Activated gamma-delta T cell (primary cell): Measurements from ENCODE around the gene IQCH.
"Not testable (repeated sequence)": the region's sequence is repeated elsewhere in the genome, so short reads cannot be mapped to it uniquely, and the experiment has no call there.

ENCODE experiments used
- DNase-seq: peaks from one replicate; lab custom pipeline; 2025; lab: John Stamatoyannopoulos, UW

IQCH gene

GRCh38 chr15:67448372-67448771, 193.8 kb downstream of the IQCH start:
- DNase-seq, result not testable (repeated sequence)

GRCh38 chr15:67453703-67454102, 199.1 kb downstream of the IQCH start:
- not testable (repeated sequence) for DNase-seq

DNA sequence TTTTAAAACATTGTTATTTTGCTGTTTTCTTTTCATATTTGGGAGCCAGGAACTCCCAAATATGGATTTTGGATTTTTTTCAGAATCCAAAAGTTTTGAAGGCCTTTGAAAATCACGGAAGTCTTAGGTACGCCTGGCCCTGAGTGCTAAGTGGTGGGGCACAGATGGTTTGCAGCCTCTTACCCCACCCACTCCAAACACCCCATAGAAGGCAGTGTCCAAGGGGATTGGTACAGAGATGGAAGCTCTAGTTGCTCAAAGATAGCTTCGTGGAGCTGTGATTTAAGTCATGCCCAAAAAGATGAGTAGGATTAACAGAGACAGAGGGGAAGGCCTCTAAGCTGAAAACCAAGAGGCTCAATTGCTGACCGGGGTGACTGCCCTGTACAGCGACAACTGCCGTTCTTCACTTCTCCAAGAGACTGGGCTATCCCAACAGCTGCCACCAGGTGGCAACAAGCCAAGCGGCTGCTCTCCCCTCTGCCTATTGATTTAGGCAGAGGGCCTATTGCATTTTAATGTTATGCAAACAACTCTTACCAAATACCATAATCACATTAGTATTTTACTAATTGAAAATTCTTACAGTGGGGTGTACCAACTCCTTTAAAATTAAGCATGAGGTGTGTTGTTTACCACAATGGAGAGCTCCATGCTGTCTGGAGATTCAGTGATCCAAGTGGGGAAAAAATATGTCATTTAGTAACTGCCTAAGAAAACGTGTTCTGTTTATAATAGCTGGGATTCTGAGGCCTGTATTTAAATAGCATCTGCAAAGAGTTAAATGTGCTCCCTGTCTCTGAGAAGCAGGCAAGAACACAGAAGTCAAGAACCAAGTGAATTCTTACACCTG, 202.3 kb downstream of the IQCH start:
- no peak for DNase-seq

DNA sequence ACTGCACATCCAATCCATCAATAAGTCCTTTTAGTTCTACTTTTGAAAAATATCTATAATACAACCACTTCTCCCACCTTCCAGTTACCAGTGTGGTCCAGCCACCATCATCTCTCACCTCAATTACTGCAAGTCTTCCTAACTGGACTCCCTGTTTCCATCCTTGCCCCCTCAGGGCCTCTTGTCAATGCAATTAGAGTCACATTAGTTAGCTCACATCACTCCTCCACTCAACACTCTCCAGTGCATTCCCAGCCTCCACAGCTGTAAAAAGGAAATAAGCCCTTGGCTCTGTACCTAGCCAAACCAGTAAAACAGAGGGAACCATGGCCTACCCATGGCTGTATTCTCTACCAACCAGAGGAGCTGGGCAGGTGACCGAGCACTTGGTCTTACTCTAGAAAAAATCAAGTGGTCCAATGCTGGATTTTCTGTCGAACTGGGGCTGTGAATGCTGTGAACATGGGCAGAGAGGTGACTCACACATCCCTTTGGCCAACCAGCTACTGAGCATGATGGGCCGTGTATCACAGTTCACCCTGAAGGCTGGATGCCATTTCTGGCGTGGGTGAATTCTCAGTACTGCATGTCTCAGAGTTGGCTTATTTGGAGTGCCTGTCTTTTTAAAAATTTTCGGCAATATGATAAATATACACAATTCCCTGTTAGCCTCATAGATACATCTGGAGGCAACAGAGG, 203.9 kb downstream of the IQCH start:
- DNase-seq, result no peak

DNA sequence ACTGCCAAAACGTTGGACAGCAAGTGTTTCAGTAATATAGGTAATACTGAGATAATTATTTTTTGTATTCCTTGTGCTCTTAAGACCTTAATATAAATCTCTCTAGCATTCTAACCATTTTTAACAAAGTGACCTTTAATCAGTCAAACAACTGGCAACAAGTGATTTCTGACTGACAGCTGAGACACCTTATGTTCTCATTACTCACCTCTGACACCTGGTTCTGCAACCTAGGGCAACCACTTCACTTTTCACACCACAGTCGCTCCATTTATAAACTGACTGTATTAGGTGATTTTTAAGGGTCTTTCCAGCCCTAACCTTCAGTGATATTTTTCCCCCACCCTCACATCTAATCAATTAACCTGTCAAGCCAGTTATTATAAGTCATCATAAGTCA, 205.9 kb downstream of the IQCH start:
- DNase-seq, result no peak

DNA sequence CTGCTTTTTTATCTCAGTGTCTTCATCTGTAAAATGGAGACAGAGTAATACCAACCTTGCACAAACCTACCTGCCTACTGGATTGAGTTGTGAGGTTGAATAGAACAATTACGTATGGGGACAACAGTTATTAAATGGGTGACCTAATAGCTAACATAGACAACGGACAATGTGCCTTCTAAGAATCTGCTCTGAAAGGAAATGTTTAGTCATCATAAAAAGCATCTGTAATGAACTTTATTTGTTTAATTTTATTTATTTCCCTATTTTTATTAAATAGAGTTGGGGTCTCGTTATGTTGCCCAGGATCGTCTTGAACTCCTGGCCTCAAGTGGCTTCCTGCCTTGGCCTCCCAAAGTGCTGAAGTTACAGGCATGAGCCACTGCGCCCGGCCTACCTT, 207.1 kb downstream of the IQCH start:
- DNase-seq, result no peak

DNA sequence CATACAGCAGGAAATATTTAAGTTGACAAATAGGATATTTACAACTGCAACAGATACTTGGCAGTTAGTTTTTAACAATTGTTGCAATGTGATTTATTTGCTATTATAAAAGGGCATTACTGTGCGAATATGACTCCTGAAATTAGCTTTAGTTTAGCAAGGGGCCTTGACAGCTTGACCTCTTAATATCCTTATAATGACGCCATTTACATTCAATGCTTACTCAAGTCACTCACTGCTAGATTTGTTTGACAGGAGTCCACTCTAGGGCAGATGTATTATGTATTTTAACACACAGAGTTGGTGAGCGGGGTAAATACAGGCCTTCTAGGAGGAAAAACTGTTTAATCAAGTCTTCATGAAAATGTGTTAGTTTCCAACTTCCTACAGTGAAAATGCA, 208.3 kb downstream of the IQCH start:
- no peak for DNase-seq

GRCh38 chr15:67463488-67463887, 208.9 kb downstream of the IQCH start:
- no peak for DNase-seq

DNA sequence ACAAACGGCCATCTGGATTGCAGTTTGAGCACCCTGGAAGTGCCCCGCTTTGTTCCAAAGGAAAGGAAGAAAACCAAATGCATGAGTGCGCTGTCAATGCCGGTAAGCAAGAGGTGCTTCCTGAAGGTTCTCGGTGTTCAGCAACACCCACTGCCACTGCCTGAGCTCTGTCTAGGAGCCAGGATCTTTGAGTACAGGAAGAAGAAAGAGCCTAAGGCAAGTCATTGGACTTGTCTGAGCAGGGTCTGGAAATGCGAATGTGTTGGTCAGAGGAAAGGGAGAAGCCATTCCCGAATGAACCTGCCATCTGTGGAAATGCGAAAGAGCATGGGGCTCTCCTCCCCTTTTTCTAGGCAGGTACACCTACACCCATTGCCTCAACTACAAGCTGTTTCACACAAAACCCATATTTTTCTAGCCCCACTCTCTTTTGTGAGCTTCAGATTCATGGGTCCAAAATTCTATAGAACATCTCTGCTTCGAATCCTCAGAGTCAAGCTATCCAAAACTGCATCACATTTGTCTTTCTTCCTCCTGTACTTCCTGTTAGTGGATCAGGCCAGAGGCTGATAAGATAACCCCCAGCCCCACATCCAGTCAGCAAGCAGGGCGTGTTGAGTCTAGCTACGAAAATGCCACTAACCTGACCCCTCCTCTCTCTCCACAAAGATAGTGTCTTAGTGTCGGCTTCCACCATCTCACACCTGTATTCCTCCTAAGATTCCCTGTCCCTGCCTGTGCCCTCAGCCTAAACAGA, 210.8 kb downstream of the IQCH start:
- DNase-seq, result no peak

DNA sequence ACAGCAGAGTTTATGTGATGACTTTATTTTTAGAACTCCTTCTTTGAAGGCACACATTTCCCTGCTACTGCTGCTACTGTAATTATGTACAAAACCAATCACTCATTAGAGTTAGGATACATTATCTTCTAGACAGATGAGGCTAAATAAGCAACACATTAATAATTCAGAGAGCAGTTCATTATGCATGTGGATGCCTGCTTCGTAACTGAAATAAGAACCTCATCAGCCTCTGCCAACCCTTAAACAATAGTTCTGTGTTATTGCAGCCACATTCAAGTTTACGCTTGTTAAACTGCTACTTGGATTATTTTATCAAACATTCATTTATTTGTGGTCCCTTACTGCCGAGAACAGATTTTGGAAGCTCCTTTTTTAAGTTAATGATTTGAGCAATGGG, 213.8 kb downstream of the IQCH start:
- no peak for DNase-seq

- DNase-seq, result no peak
Observed at GRCh38 chr15:67469680-67470079, 215.1 kb downstream of the IQCH start.

DNA sequence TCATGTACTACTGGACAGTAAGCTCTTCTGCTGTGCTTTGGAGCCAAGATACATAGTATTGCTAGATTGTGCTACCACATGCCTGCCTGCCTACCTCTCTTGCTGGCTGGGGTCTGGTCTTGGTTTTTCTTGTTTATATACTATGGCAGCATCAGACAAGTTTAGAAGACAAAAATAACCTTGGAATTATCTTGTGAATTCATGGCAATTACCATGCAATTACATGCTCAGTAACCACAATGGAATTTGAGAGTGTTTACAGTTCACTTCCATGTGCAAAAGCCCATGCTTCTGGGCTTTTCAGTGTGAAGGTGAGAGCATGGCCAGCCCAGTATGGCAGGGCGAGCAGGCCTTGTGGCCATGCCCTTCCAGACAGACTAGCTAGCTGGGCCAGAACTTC, 218.4 kb downstream of the IQCH start:
- DNase-seq, result no peak

- DNase-seq, result no peak
Observed at GRCh38 chr15:67474405-67475110, 220.0 kb downstream of the IQCH start.

DNA sequence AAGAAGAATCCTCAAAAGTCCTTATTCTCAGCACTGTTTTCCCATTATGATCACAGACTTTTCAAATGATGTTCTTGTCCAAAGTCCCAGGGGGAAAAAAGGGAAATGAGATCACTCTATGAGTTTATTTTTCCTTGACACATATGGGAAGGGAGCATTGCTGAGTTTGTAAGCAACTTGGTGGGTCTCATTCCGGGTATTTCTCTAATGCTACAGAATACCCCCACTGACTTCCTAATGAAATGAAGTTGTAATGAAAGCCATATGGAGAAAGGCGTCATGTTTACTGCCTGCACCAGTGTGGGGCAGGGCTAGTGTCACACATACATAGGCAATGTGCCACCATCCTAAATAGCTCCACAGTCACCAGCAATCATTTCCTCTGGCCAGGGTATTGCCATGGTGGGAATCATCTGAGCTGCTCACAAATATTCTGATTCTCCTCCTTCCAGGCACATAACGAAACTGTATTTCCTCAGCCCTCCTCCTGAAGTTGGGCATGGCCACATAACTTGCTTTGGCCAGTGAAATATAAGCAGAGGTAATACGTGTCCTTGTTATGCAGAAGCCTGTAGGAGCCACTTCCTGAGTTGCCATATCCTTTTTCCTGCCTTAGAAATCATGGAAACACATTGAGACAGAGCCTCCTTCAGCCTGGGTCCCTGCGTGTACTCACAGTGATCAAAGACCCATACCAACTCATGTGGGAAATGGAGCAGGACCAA, 225.4 kb downstream of the IQCH start:
- DNase-seq, result no peak

GRCh38 chr15:67480741-67481140, 226.2 kb downstream of the IQCH start:
- DNase-seq, result no peak

DNA sequence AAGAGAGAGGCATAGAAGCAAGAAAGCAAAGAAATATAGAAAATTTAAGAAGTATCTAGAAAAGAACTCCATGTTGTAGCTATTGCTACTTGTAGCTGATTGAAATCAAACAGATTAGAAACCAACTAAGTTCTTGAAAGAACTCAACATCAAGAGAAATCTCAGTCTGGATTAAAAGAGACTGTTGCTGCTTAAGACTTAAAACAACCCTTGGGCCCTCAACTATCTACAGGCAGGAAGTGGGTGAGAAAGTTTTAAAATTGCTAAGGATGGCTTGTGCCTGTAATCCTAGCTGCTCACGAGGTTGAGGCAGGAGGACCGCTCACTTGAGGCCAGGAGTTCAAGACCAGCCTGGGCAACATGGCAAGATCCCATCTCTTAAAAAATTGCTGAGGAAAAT, 227.1 kb downstream of the IQCH start:
- DNase-seq, result no peak

DNA sequence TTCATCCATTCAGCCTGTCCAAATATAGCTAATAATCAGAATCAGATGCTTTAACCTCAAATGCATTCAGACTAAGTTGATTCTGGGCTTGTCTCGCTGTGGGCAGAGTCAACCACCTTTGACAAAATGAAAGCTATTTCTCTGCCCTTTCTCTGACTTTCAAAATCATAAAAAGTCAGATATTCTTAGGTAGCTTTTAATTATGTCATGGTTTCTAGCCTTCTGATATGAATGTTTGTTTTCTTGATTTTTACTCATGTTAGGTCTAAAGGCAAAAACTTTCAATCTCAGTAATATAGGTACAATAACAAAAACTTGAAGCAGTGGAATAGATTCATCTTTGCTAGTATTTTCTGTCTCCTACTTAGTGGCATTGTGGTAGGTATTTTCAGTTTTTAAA, 241.0 kb downstream of the IQCH start:
- DNase-seq, result no peak

- no peak for DNase-seq
Observed at GRCh38 chr15:67501177-67501835, 246.7 kb downstream of the IQCH start.

- DNase-seq, result no peak
Observed at GRCh38 chr15:67501836-67502461, 247.4 kb downstream of the IQCH start.

- no peak for DNase-seq
Observed at GRCh38 chr15:67504056-67504455, 249.5 kb downstream of the IQCH start.
